Fibroblast of the aortic adventitia (primary cell): ENCODE data around the gene PLA2R1. TPM values are rescaled to one million over a fixed set of nuclear protein-coding genes. Genes with fewer than 3 reads are reported as not detected.
A peak's percentile ranks its signal among the peaks of the same experiment; 100 is the strongest.

ENCODE experiments used
- DNase-seq: peaks from one replicate; pipeline ENCODE4 v3.0.0-alpha.2; 2010; ENCODE audit warnings: low read depth
- H3K4me3 ChIP-seq: 2 replicates; pipeline ENCODE4 v1.5.1; 2011; ENCODE audit warnings: low read depth, mild to moderate bottlenecking, control low read depth, low read length, moderate library complexity
- CTCF ChIP-seq: IDR thresholded peaks from 2 replicates; pipeline ENCODE4 v1.5.1; 2011; ENCODE audit warnings: mild to moderate bottlenecking, low read length, control low read depth, inconsistent platforms; ENCODE audit not compliant: insufficient read depth
- total RNA-seq: library from RNA; depleted of rRNA; stranded (reverse); fragments of >200 nt; gene quantifications from 2 replicates; pipeline ENCODE4 v1.2.3, GENCODE V29; 2012; ENCODE audit warnings: low replicate concordance

The PLA2R1 gene
- total RNA-seq, 1 donor = 27.0 TPM

GRCh38 chr2:160036736-160037135 is 25.7 kb downstream of the PLA2R1 start:
- TF ChIP-seq CTCF = no peak
- H3K4me3 ChIP-seq = no peak overlapping the region
- no peak for DNase-seq

GRCh38 chr2:160035125-160035524 is 27.3 kb downstream of the PLA2R1 start:
- DNase-seq = no peak
- TF ChIP-seq CTCF = no peak
- H3K4me3 ChIP-seq = no peak overlapping the region

GRCh38 chr2:160034396-160034795 is 28.0 kb downstream of the PLA2R1 start:
- no peak for DNase-seq

GRCh38 chr2:160033732-160034392 is 28.6 kb downstream of the PLA2R1 start:
- H3K4me3 ChIP-seq = no peak overlapping the region
- no peak for TF ChIP-seq CTCF
- peak; percentile 81 for DNase-seq

More at GRCh38 chr2:160034396-160034795, 28.0 kb downstream of the PLA2R1 start:
- no peak for TF ChIP-seq CTCF
- no peak overlapping the region for H3K4me3 ChIP-seq

GRCh38 chr2:160029270-160029628 is 33.2 kb downstream of the PLA2R1 start:
- H3K4me3 ChIP-seq = no peak overlapping the region
- DNase-seq = no peak
- no peak for TF ChIP-seq CTCF

- no peak for TF ChIP-seq CTCF
- DNase-seq = peak; percentile 93
- no peak overlapping the region for H3K4me3 ChIP-seq
Observed at GRCh38 chr2:160028431-160029269, 33.8 kb downstream of the PLA2R1 start.

GRCh38 chr2:160022162-160022561 is 40.3 kb downstream of the PLA2R1 start:
- no peak overlapping the region for H3K4me3 ChIP-seq
- no peak for DNase-seq
- peak; percentile 29 for TF ChIP-seq CTCF
